WI38 (cell line): ENCODE data around the gene NKD1.

Source experiments
- H3K4me3 ChIP-seq: 2 replicates; pipeline ENCODE4 v1.5.1; 2011; ENCODE audit warnings: low read depth, mild to moderate bottlenecking, control low read depth, low read length
- TF ChIP-seq, protein P1 (sequence below): IDR thresholded peaks from 2 replicates; pipeline ENCODE4 v1.5.1; 2012; ENCODE audit warnings: low read depth, mild to moderate bottlenecking, control low read depth, low read length

Gene NKD1

DNA sequence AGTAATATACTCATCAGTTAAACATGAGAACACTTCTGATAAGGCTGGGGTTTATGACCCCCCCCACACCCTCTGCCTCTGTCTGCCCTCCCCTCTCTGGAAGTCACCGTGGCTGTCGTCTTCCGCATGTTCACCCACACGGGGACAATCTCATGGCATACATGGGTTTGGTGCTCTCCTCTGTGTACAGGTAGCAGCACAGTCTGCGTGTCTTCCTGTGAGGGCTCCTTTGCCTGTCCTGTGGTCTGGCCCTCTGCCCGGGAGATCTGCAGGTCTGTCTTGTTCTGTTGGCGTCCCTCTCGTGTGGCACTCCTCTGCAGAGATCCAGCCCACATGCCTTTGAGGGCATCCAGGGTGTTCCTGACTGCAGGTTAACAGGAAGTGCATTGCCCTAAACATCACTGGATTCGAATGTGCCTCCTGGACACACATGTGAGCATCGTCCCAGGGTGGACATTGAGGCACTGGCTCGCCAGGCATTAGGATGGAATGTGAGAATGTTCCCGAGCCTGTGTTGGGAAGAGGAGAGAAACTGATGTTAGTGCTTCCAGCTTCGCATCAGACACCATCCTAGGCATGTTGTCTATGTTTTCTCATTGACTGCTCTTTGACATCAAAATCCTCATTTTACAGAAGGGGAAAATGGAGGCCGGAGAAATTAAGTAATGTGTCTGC is 54.5 kb downstream of the NKD1 start:
- no peak overlapping the region for H3K4me3 ChIP-seq
- TF ChIP-seq, protein P1, sequence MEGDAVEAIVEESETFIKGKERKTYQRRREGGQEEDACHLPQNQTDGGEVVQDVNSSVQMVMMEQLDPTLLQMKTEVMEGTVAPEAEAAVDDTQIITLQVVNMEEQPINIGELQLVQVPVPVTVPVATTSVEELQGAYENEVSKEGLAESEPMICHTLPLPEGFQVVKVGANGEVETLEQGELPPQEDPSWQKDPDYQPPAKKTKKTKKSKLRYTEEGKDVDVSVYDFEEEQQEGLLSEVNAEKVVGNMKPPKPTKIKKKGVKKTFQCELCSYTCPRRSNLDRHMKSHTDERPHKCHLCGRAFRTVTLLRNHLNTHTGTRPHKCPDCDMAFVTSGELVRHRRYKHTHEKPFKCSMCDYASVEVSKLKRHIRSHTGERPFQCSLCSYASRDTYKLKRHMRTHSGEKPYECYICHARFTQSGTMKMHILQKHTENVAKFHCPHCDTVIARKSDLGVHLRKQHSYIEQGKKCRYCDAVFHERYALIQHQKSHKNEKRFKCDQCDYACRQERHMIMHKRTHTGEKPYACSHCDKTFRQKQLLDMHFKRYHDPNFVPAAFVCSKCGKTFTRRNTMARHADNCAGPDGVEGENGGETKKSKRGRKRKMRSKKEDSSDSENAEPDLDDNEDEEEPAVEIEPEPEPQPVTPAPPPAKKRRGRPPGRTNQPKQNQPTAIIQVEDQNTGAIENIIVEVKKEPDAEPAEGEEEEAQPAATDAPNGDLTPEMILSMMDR = no peak

DNA sequence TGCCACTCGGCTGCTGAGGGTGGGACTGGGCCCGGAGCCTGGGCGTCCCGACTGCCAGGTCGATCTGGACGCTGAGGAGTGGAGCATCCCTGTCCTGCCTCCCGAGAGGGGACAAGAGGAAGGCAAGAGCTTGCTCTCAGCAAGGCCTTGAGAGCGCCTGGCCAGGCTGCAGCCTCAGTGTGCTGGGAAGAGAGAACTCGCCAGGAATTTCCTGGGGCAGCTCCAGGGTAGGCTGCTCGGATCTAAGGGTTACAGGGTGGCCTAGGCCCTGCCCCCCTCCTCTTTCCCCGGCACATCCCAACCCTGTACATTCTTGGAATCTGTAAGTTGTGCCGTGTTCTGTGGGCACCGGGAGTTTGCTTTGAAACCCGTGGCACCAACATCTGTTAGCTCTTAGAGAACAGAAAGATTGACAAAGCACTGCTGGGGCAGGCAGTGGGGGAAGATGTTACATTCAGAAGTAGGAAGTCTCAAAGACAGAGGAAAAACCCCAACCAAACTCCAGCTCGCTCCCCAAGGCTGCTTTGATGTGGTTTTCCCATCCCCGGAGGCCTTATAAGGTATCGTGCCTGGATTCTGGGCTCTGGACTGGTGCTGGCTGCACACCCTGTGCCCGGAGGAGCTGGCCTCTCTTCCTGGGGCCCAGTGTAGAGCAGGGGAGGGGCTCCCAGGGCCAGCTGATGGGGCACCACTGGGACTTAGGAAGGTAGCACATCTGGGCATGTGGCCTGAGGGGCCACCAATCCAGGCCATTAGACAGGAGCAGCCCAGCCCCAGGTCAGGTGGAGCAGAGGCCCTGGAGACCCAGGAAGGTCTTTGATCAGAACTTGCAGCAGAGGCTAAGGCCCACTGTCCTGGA is 55.2 kb downstream of the NKD1 start:
- H3K4me3 ChIP-seq = no peak overlapping the region
- TF ChIP-seq, protein P1 = no peak

DNA sequence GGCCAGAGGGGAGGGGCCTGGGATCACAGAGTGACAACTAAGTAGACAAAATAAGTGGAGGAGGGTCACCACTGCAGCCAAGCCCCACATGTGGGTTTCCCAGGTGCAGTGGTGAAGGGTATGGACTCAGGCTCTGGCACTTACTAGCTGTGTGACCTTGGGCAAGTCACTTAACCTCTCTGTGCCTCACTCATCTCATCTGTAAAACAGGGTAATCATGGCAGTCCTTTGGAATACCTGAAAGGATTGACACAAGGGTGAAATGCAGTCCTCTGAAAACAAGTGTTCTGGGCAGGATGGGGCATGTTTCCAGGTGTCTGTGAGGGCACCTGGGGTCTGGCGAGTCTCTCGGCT is 55.8 kb downstream of the NKD1 start:
- H3K4me3 ChIP-seq = no peak overlapping the region
- TF ChIP-seq, protein P1 = no peak

DNA sequence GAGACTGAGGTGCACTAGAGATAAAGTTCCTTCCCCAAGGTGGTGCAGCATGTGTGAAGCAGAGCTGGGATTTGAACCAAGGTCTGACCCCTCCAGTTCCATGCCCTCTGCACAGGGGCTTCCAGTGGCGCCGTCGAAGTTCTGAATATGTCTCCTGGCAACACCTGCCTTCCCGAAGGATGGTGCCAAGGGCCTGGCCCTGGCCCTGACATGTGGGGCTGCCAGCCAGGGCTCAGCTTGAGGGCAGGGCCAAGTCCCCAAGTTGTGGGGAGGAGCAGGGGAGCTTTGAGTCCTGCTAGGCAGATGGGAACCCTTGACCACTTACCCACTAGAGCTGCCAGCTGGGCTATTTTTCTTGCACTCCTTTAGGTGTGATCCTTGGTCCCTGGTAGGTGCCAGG is 56.4 kb downstream of the NKD1 start:
- TF ChIP-seq, protein P1 = no peak
- H3K4me3 ChIP-seq = no peak overlapping the region

DNA sequence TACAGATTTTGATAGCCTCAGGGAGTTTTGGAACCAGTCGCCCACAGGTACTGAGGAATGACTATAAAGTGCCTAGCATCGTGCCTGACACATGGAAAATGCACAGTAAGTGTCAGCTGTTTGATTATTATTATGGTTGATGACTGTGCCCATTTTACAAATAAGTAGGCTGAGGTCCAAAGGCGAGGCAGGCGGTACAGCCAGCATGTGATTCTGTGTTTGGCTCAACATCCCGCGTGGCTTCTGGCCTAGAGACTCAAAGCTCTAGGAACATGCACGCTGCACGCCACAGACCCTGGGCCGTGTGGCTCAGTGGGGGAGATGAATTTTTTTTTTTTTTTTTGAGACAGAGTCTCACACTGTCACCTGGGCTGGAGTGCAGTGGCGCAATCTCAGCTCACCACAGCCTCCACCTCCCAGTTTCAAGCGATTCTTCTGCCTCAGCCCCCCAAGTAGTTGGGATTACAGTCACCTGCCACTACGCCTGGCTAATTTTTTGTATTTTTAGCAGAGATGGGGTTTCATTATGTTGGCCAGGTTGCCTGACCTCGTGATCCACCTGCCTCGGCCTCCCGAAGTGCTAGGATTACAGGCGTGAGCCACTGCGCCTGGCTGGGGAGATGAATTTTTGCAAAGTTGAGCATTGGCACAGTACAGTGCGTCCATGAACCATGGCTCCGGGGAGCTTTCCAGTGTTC is 57.7 kb downstream of the NKD1 start:
- TF ChIP-seq, protein P1 = no peak
- H3K4me3 ChIP-seq = no peak overlapping the region

DNA sequence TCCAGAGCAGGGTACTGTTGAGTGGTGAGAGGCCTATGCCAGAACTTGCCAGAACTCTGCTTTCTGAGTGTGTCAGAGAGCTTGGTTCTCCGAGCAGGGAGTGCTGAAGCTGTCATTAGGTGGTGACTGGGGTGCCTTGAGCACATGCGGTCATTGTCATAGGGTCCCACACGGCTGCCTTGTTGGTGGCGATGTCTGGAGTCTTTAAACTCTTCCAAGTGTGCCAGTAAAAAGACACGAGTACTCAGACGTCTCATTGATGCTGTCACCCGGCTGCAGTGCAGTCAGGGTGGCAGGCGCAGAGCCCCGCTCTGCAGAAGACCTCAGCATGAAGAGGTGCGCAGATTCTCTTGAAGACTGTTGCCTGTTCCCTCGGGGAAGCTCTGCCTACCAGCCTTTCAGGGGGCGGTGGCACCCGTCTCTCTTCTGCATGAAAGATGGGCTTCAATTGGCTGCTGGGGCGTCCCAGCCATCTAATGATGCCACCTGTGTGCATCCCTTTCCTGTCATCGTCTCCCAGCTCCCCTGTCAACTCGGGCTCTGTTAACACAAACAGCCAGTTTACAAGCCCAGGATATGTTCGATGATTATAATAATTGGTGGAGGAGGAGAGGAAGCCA is 58.3 kb downstream of the NKD1 start:
- TF ChIP-seq, protein P1 = no peak
- no peak overlapping the region for H3K4me3 ChIP-seq
